OCI-LY1 (cell line): ENCODE measurements around the gene POLDIP2.

Experiments used
- H2AFZ ChIP-seq: fragments of 200-600 bp; sonication (generic), shearing (Covaris generic); 2 replicates; pipeline ENCODE4 v1.6.0; 2014; ENCODE audit warnings: antibody characterized with exemption, mild to moderate bottlenecking, low read length
- H3F3A ChIP-seq: fragments of 200-600 bp; sonication (generic), shearing (Covaris generic); 2 replicates; pipeline ENCODE4 v1.6.0; 2014; ENCODE audit warnings: mild to moderate bottlenecking, antibody characterized with exemption, low read length, moderate library complexity; ENCODE audit not compliant: insufficient read depth
- H3K27ac ChIP-seq: fragments of 200-600 bp; sonication (generic); 2 replicates; pipeline ENCODE4 v1.5.1; 2014; ENCODE audit warnings: low read length, mixed run types, mild to moderate bottlenecking, low read depth; ENCODE audit not compliant: poor library complexity, severe bottlenecking
- H3K27me3 ChIP-seq: fragments of 200-600 bp; sonication (generic); 2 replicates; pipeline ENCODE4 v1.6.0; 2014; ENCODE audit warnings: antibody characterized with exemption, mild to moderate bottlenecking, low read length, moderate library complexity; ENCODE audit not compliant: insufficient read depth
- H3K36me3 ChIP-seq: fragments of 200-600 bp; sonication (generic); 2 replicates; pipeline ENCODE4 v1.6.1; 2014; ENCODE audit warnings: mild to moderate bottlenecking, antibody characterized with exemption, low read length, moderate library complexity, mixed read lengths; ENCODE audit not compliant: insufficient read depth
- H3K4me1 ChIP-seq: fragments of 200-600 bp; sonication (generic); 2 replicates; pipeline ENCODE4 v1.5.1; 2014; ENCODE audit warnings: mild to moderate bottlenecking, low read length, moderate library complexity; ENCODE audit not compliant: insufficient read depth, severe bottlenecking
- H3K4me2 ChIP-seq: fragments of 200-600 bp; sonication (generic), shearing (Covaris generic); 2 replicates; pipeline ENCODE4 v1.6.1; 2014; ENCODE audit warnings: low read length
- H3K4me3 ChIP-seq: fragments of 200-600 bp; sonication (generic); 2 replicates; pipeline ENCODE4 v1.5.1; 2014; ENCODE audit warnings: low read length, low read depth, mild to moderate bottlenecking, mixed read lengths; ENCODE audit not compliant: poor library complexity, severe bottlenecking
- H3K79me2 ChIP-seq: fragments of 200-600 bp; shearing (Covaris generic); 2 replicates; pipeline ENCODE4 v1.6.1; 2016; ENCODE audit warnings: mixed run types, low read length, mixed read lengths; ENCODE audit not compliant: insufficient read depth
- H3K9ac ChIP-seq: fragments of 200-600 bp; sonication (generic), shearing (Covaris generic); 2 replicates; pipeline ENCODE4 v1.6.1; 2014; ENCODE audit warnings: mild to moderate bottlenecking, low read length, mixed read lengths
- H3K9me2 ChIP-seq: fragments of 200-600 bp; sonication (generic), shearing (Covaris generic); 2 replicates; pipeline ENCODE4 v1.6.1; 2014; ENCODE audit warnings: low read depth, mild to moderate bottlenecking, low read length, mixed read lengths
- H3K9me3 ChIP-seq: fragments of 200-600 bp; shearing (Covaris generic); 2 replicates; pipeline ENCODE4 v1.6.1; 2014; ENCODE audit warnings: low read length, mixed read lengths
- H4K20me1 ChIP-seq: fragments of 200-600 bp; sonication (generic), shearing (Covaris generic); 2 replicates; pipeline ENCODE4 v1.6.0; 2016; ENCODE audit warnings: mild to moderate bottlenecking, low read length; ENCODE audit not compliant: insufficient read depth
- EZH2 ChIP-seq: fragments of 200-600 bp; sonication (generic), shearing (Covaris generic); IDR thresholded peaks from 2 replicates; pipeline ENCODE4 v1.8.0; 2017; ENCODE audit warnings: borderline replicate concordance, mixed run types, mild to moderate bottlenecking, antibody characterized with exemption, low read length, moderate library complexity, mixed read lengths
- TF ChIP-seq, protein P1 (sequence below): fragments of 200-600 bp; sonication (generic), shearing (Covaris generic); IDR thresholded peaks from 2 replicates; pipeline ENCODE4 v1.5.1; 2017; ENCODE audit warnings: mild to moderate bottlenecking, antibody characterized with exemption, low read length, moderate library complexity, mixed read lengths

POLDIP2 gene

DNA sequence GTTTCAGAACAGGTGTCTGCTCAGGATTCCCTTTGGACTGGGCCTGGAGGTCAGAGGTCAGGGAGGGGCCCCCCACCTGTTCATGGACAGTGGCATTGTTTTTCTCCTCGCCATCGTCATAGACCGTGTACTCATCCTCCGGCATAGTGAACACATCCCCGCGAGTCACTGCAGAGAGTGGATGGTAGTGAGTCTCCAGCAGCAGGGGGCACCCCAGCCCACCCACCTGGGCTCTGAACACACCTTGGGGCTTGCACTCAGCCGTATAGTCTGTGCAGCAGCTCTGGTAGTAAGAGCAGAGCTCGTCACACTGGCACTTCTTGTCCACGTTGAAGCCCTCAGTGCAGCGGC is 12.3 kb upstream of the POLDIP2 start:
- H2AFZ ChIP-seq, result no peak overlapping the region
- TF ChIP-seq, protein P1, sequence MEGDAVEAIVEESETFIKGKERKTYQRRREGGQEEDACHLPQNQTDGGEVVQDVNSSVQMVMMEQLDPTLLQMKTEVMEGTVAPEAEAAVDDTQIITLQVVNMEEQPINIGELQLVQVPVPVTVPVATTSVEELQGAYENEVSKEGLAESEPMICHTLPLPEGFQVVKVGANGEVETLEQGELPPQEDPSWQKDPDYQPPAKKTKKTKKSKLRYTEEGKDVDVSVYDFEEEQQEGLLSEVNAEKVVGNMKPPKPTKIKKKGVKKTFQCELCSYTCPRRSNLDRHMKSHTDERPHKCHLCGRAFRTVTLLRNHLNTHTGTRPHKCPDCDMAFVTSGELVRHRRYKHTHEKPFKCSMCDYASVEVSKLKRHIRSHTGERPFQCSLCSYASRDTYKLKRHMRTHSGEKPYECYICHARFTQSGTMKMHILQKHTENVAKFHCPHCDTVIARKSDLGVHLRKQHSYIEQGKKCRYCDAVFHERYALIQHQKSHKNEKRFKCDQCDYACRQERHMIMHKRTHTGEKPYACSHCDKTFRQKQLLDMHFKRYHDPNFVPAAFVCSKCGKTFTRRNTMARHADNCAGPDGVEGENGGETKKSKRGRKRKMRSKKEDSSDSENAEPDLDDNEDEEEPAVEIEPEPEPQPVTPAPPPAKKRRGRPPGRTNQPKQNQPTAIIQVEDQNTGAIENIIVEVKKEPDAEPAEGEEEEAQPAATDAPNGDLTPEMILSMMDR, result no peak
- no peak for TF ChIP-seq EZH2
- no peaks in the 10 kb centered on the region for H4K20me1 ChIP-seq
- H3K9ac ChIP-seq, result no peak overlapping the region
- no peak overlapping the region for H3K4me2 ChIP-seq
- H3K79me2 ChIP-seq, result no peaks in the 10 kb centered on the region
- H3K27ac ChIP-seq, result no peak overlapping the region
- H3K9me3 ChIP-seq, result no peaks in the 10 kb centered on the region
- H3K4me1 ChIP-seq, result peaks cover 15% of the 10 kb centered on the region
- no peak overlapping the region for H3K4me3 ChIP-seq
- H3K36me3 ChIP-seq, result no peaks in the 10 kb centered on the region
- H3K9me2 ChIP-seq, result no peaks in the 10 kb centered on the region
- H3F3A ChIP-seq, result no peaks in the 10 kb centered on the region; the same call in 1 of the 2 replicates
- H3K27me3 ChIP-seq, result peaks cover 4% of the 10 kb centered on the region; the same call in 1 of the 2 replicates

DNA sequence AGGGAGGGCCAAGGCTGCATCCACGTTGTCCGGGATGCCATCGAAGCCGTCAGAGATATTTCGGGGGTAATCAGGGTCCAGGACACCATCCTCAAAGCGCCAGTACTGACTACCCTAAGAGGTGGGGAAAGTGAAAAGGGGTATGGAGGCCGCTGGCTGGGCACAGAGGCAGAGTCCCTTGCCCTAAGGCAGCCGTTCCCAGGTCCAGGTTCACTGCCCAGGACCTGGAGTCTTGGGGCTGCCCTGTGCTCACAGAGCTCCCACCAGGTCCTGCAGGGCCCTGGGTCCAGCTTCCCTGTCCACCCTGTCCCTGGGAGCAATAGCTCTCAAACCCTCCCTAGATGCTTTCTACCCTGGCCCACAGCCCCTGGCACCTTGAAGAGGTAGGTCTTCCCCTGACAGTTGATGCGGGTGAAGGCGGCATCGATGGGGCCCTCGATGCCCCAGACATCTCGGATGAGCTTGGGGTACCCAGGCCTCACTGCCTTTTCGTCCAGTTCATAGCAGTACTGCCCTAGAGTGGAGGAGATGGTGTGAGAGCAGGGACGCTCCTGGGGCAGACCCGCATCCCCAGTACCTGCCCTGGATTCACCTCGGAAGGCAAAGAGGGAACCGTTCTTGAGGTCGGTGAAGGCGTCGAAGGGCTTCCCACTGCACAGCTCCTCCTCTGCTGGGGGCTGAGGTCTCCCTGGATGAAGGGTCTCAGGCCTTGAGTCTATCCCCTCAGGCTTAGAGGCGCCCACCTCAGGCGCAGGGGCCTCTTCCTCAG is 11.8 kb upstream of the POLDIP2 start:
- H2AFZ ChIP-seq, result no peak overlapping the region
- no peaks in the 10 kb centered on the region for H3K9me2 ChIP-seq
- no peaks in the 10 kb centered on the region for H3K9me3 ChIP-seq
- no peaks in the 10 kb centered on the region for H3K79me2 ChIP-seq
- no peak overlapping the region for H3K4me2 ChIP-seq
- H3K27ac ChIP-seq, result no peak overlapping the region
- H3K36me3 ChIP-seq, result no peaks in the 10 kb centered on the region; the same call in 1 of the 2 replicates
- no peaks in the 10 kb centered on the region for H4K20me1 ChIP-seq
- TF ChIP-seq EZH2, result no peak
- TF ChIP-seq, protein P1, result no peak
- no peak overlapping the region for H3K9ac ChIP-seq
- no peaks in the 10 kb centered on the region; the same call in 1 of the 2 replicates for H3F3A ChIP-seq
- peaks cover 15% of the 10 kb centered on the region for H3K4me1 ChIP-seq
- H3K4me3 ChIP-seq, result no peak overlapping the region
- H3K27me3 ChIP-seq, result peaks cover 4% of the 10 kb centered on the region; the same call in 1 of the 2 replicates

DNA sequence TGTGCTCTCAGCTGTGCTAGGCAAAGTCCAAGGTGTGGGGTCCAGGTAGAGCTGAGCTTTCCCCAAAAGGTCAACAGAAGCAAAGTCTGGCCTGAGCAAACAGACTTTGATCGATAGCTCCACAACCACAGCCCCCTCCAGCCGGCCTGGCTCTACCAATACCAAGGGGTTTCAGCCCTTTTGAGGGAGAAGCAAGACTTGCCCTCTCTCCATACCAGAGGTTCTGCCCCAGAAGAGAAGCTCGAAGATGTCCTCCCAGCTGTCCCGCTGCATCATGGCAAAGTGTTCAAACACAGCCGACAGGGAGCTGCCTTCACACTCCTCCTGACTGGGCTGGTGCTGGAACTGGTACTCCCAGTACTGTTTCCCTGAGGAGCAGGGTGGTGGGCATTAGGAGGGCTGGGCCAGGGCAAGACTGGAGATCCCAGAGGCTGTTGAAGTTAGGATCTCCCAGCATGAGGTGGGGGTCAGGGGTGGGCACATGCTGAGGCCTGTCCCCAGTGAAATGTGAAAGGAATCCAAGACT is 11.0 kb upstream of the POLDIP2 start:
- Histone ChIP-seq H4K20me1 (no peaks in the 10 kb centered on the region), H3F3A (no peaks in the 10 kb centered on the region; the same call in 1 of the 2 replicates), H3K27ac (no peak overlapping the region), H3K79me2 (no peaks in the 10 kb centered on the region), H2AFZ (no peak overlapping the region), H3K27me3 (peaks cover 4% of the 10 kb centered on the region; the same call in 1 of the 2 replicates), H3K4me2 (no peak overlapping the region), H3K4me3 (no peak overlapping the region), H3K4me1 (peaks cover 15% of the 10 kb centered on the region), H3K9me2 (no peaks in the 10 kb centered on the region), H3K36me3 (peaks cover 3% of the 10 kb centered on the region; the same call in 1 of the 2 replicates), H3K9me3 (no peaks in the 10 kb centered on the region), H3K9ac (no peak overlapping the region)
- TF ChIP-seq, protein P1, result no peak
- no peak for TF ChIP-seq EZH2
